ENCODE measurements around the gene PPP1R1C. TPM values are rescaled to one million over a fixed set of nuclear protein-coding genes. Genes with fewer than 3 reads are reported as not detected.

The PPP1R1C gene
- total and polyA plus RNA-seq, 2 experiments from 2014 or later: 3.5 to 18.8 TPM

- no peak overlapping the region for H3K4me3 Mint-ChIP-seq
- Histone ChIP-seq H4K20me1 (replicated peaks; ENCODE audit: insufficient read depth) (no peaks in the 10 kb centered on the region), H3K27ac (ENCODE audit: low read depth) (no peak overlapping the region), H3K27me3 (ENCODE audit: insufficient read depth) (no peaks in the 10 kb centered on the region), H3K4me3 (no peak overlapping the region), H3K4me2 (no peak overlapping the region), H3K9me2 (ENCODE audit: insufficient read depth) (no peaks in the 10 kb centered on the region; the same call in 1 of the 2 replicates), H3K79me2 (replicated peaks; ENCODE audit: insufficient read depth) (no peaks in the 10 kb centered on the region), H3F3A (replicated peaks; ENCODE audit: low read depth) (no peaks in the 10 kb centered on the region), H2AFZ (no peak overlapping the region), H3K4me1 (ENCODE audit: insufficient read depth) (peaks cover 6% of the 10 kb centered on the region; the same call in 1 of the 2 replicates), H3K36me3 (ENCODE audit: insufficient read depth) (no peaks in the 10 kb centered on the region)
- no peaks in the 10 kb centered on the region for H3K36me3 Mint-ChIP-seq (ENCODE audit: low read depth)
- H3K27ac Mint-ChIP-seq: no peak overlapping the region
- no peak for ATAC-seq
- H3K27me3 Mint-ChIP-seq (ENCODE audit: insufficient read depth, low read depth, poor library complexity): no peaks in the 10 kb centered on the region
- H3K4me1 Mint-ChIP-seq: no peaks in the 10 kb centered on the region; the same call in 2 of the 3 replicates
- TF ChIP-seq JUNB (IDR thresholded peaks at IDR 0.05; ENCODE audit: unreplicated experiment) (no peak), POLR2AphosphoS5 (IDR thresholded peaks at IDR 0.05; ENCODE audit: low read depth) (no peak)
- DNase-seq (ENCODE audit: low spot score): no peak
- H3K9me3 Mint-ChIP-seq: no peaks in the 10 kb centered on the region
Measured at GRCh38 chr2:181943411-181944124, 42.1 kb upstream of the PPP1R1C start.

GRCh38 chr2:181944164-181944913 is 41.3 kb upstream of the PPP1R1C start:
- Mint-ChIP-seq H3K36me3 (ENCODE audit: low read depth) (no peaks in the 10 kb centered on the region), H3K27me3 (ENCODE audit: insufficient read depth, low read depth, poor library complexity) (no peaks in the 10 kb centered on the region), H3K27ac (no peak overlapping the region), H3K9me3 (no peaks in the 10 kb centered on the region), H3K4me1 (no peaks in the 10 kb centered on the region; the same call in 2 of the 3 replicates), H3K4me3 (no peak overlapping the region)
- DNase-seq (ENCODE audit: low spot score) (no peak), ATAC-seq (no peak)
- H3K4me2 ChIP-seq: no peak overlapping the region
- H4K20me1 ChIP-seq (replicated peaks; ENCODE audit: insufficient read depth): no peaks in the 10 kb centered on the region
- H3K4me3 ChIP-seq: no peak overlapping the region
- H3K27me3 ChIP-seq (ENCODE audit: insufficient read depth): no peaks in the 10 kb centered on the region
- H3K36me3 ChIP-seq (ENCODE audit: insufficient read depth): no peaks in the 10 kb centered on the region
- TF ChIP-seq JUNB (IDR thresholded peaks at IDR 0.05; ENCODE audit: unreplicated experiment) (no peak), EZH2 (IDR thresholded peaks at IDR 0.05; ENCODE audit: low read depth, unreplicated experiment) (no peak), REST (IDR thresholded peaks at IDR 0.05; ENCODE audit: unreplicated experiment) (no peak), ZNF114 (CRISPR knock-in tag; IDR thresholded peaks at IDR 0.05) (no peak), ZNF331 (CRISPR knock-in tag; IDR thresholded peaks at IDR 0.05; ENCODE audit: low read depth) (no peak), NANOG (IDR thresholded peaks at IDR 0.05; ENCODE audit: borderline replicate concordance) (no peak), CREB1 (CRISPR knock-in tag; IDR thresholded peaks at IDR 0.05; ENCODE audit: low read depth) (no peak)
- TF ChIP-seq, protein P1, sequence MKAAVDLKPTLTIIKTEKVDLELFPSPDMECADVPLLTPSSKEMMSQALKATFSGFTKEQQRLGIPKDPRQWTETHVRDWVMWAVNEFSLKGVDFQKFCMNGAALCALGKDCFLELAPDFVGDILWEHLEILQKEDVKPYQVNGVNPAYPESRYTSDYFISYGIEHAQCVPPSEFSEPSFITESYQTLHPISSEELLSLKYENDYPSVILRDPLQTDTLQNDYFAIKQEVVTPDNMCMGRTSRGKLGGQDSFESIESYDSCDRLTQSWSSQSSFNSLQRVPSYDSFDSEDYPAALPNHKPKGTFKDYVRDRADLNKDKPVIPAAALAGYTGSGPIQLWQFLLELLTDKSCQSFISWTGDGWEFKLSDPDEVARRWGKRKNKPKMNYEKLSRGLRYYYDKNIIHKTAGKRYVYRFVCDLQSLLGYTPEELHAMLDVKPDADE (IDR thresholded peaks at IDR 0.05): no peak
- TF ChIP-seq, protein P2, sequence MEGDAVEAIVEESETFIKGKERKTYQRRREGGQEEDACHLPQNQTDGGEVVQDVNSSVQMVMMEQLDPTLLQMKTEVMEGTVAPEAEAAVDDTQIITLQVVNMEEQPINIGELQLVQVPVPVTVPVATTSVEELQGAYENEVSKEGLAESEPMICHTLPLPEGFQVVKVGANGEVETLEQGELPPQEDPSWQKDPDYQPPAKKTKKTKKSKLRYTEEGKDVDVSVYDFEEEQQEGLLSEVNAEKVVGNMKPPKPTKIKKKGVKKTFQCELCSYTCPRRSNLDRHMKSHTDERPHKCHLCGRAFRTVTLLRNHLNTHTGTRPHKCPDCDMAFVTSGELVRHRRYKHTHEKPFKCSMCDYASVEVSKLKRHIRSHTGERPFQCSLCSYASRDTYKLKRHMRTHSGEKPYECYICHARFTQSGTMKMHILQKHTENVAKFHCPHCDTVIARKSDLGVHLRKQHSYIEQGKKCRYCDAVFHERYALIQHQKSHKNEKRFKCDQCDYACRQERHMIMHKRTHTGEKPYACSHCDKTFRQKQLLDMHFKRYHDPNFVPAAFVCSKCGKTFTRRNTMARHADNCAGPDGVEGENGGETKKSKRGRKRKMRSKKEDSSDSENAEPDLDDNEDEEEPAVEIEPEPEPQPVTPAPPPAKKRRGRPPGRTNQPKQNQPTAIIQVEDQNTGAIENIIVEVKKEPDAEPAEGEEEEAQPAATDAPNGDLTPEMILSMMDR (conservative IDR thresholded peaks at IDR 0.05; ENCODE audit: low read depth in 2 of 2): no peak
- H3K27ac ChIP-seq (ENCODE audit: low read depth): no peak overlapping the region
- no peak overlapping the region for H2AFZ ChIP-seq
- H3K4me1 ChIP-seq (ENCODE audit: insufficient read depth): peaks cover 6% of the 10 kb centered on the region; the same call in 1 of the 2 replicates
- peaks cover 4% of the 10 kb centered on the region; the same call in 1 of the 2 replicates for H3K9me2 ChIP-seq (ENCODE audit: insufficient read depth)
- H3F3A ChIP-seq (replicated peaks; ENCODE audit: low read depth): no peaks in the 10 kb centered on the region
- no peaks in the 10 kb centered on the region for H3K79me2 ChIP-seq (replicated peaks; ENCODE audit: insufficient read depth)

All from GM23338 (cell line).